ENCODE measurements around the gene TACR2.

The TACR2 gene

GRCh38 chr10:69443354-69443753 is 26.6 kb upstream of the TACR2 start:
- H3K36me3 ChIP-seq (ENCODE audit: insufficient read depth, low read length), result no peaks in the 10 kb centered on the region
- no peak overlapping the region for H3K9ac ChIP-seq (ENCODE audit: low read depth, low read length)
- no peaks in the 10 kb centered on the region for H3K4me1 ChIP-seq (ENCODE audit: insufficient read depth, low read length)
- no peak overlapping the region for H2AFZ ChIP-seq (ENCODE audit: low read depth, low read length)
- H4K20me1 ChIP-seq (ENCODE audit: insufficient read depth, low read length), result no peaks in the 10 kb centered on the region
- H3K27me3 ChIP-seq (ENCODE audit: insufficient read depth, low read length, poor library complexity), result peaks cover 6% of the 10 kb centered on the region
- no peak overlapping the region for H3K27ac ChIP-seq (ENCODE audit: low read length)
- no peak for DNase-seq
- ATAC-seq (ENCODE audit: insufficient read depth, low read depth), result no peak
- no peaks in the 10 kb centered on the region for H3K9me3 ChIP-seq (ENCODE audit: insufficient read depth, low read length, severe bottlenecking)
- TF ChIP-seq, protein P1, sequence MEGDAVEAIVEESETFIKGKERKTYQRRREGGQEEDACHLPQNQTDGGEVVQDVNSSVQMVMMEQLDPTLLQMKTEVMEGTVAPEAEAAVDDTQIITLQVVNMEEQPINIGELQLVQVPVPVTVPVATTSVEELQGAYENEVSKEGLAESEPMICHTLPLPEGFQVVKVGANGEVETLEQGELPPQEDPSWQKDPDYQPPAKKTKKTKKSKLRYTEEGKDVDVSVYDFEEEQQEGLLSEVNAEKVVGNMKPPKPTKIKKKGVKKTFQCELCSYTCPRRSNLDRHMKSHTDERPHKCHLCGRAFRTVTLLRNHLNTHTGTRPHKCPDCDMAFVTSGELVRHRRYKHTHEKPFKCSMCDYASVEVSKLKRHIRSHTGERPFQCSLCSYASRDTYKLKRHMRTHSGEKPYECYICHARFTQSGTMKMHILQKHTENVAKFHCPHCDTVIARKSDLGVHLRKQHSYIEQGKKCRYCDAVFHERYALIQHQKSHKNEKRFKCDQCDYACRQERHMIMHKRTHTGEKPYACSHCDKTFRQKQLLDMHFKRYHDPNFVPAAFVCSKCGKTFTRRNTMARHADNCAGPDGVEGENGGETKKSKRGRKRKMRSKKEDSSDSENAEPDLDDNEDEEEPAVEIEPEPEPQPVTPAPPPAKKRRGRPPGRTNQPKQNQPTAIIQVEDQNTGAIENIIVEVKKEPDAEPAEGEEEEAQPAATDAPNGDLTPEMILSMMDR (IDR thresholded peaks at IDR 0.05; ENCODE audit: borderline replicate concordance, extremely low read depth, low read length, poor library complexity, severe bottlenecking), result no peak
- no peak for TF ChIP-seq EZH2 (IDR thresholded peaks at IDR 0.05; ENCODE audit: borderline replicate concordance, low read depth, low read length, severe bottlenecking)
- H3K79me2 ChIP-seq (ENCODE audit: insufficient read depth, low read length), result no peaks in the 10 kb centered on the region
- no peak overlapping the region for H3K4me2 ChIP-seq (ENCODE audit: insufficient read depth, low read length)
- H3K4me3 ChIP-seq (ENCODE audit: low read depth in 1 of 2, low read length in 2 of 2), result no peak overlapping the region

DNA sequence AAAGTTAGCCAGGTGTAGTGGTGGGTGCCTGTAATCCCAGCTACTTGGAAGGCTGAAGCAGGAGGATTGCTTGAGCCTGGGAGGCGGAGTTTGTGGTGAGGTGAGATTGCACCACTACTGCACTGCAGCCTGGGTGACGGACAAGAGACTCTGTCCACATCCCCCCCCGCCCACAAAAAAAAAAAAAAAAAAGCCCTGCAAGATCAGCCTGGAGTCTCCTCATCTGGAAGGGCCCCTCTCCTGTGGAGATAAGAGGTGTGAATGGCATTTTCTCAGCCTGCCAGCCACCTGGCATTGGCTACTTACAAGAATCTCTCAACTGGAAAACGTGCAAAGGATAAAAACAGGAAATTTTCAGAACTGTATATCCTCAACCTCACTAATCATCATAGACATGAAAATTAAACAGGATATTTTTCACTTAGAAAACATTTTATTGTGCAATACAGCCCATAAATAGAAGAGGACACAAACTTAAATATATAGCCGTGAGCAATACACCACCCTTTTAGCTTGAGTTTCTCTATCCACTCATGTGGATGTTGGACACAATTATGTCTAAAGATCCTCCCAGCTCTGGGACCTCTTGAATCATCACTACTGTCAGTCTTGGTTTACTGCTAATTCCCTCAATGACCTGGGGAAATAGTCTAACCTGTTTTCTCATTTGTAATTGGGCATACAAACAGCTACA is 23.2 kb upstream of the TACR2 start:
- no peak for ATAC-seq (ENCODE audit: insufficient read depth, low read depth)
- TF ChIP-seq, protein P1 (IDR thresholded peaks at IDR 0.05; ENCODE audit: borderline replicate concordance, extremely low read depth, low read length, poor library complexity, severe bottlenecking), result no peak
- TF ChIP-seq EZH2 (IDR thresholded peaks at IDR 0.05; ENCODE audit: borderline replicate concordance, low read depth, low read length, severe bottlenecking), result no peak

GRCh38 chr10:69439350-69439739 is 22.6 kb upstream of the TACR2 start:
- no peak for ATAC-seq (ENCODE audit: insufficient read depth, low read depth)
- no peak overlapping the region for H3K4me3 ChIP-seq (ENCODE audit: low read depth in 1 of 2, low read length in 2 of 2)

More for the DNA sequence above, 23.2 kb upstream of the TACR2 start:
- no peak overlapping the region for H3K9ac ChIP-seq (ENCODE audit: low read depth, low read length)
- no peaks in the 10 kb centered on the region for H3K4me1 ChIP-seq (ENCODE audit: insufficient read depth, low read length)
- no peaks in the 10 kb centered on the region for H3K36me3 ChIP-seq (ENCODE audit: insufficient read depth, low read length)
- H3K4me3 ChIP-seq (ENCODE audit: low read depth in 1 of 2, low read length in 2 of 2), result no peak overlapping the region
- H3K27ac ChIP-seq (ENCODE audit: low read length), result no peak overlapping the region
- no peaks in the 10 kb centered on the region for H3K9me3 ChIP-seq (ENCODE audit: insufficient read depth, low read length, severe bottlenecking)
- no peaks in the 10 kb centered on the region for H3K79me2 ChIP-seq (ENCODE audit: insufficient read depth, low read length)
- H4K20me1 ChIP-seq (ENCODE audit: insufficient read depth, low read length), result no peaks in the 10 kb centered on the region
- no peak for DNase-seq
- H3K4me2 ChIP-seq (ENCODE audit: insufficient read depth, low read length), result no peak overlapping the region
- H3K27me3 ChIP-seq (ENCODE audit: insufficient read depth, low read length, poor library complexity), result peaks cover 3% of the 10 kb centered on the region
- H2AFZ ChIP-seq (ENCODE audit: low read depth, low read length), result no peak overlapping the region

More at GRCh38 chr10:69439350-69439739, 22.6 kb upstream of the TACR2 start:
- Histone ChIP-seq H4K20me1 (ENCODE audit: insufficient read depth, low read length) (no peaks in the 10 kb centered on the region), H3K36me3 (ENCODE audit: insufficient read depth, low read length) (no peaks in the 10 kb centered on the region), H3K27ac (ENCODE audit: low read length) (no peak overlapping the region), H3K9ac (ENCODE audit: low read depth, low read length) (no peak overlapping the region), H3K79me2 (ENCODE audit: insufficient read depth, low read length) (no peaks in the 10 kb centered on the region), H3K9me3 (ENCODE audit: insufficient read depth, low read length, severe bottlenecking) (no peaks in the 10 kb centered on the region), H3K27me3 (ENCODE audit: insufficient read depth, low read length, poor library complexity) (peaks cover 3% of the 10 kb centered on the region), H3K4me1 (ENCODE audit: insufficient read depth, low read length) (no peaks in the 10 kb centered on the region), H2AFZ (ENCODE audit: low read depth, low read length) (no peak overlapping the region), H3K4me2 (ENCODE audit: insufficient read depth, low read length) (no peak overlapping the region)
- no peak for DNase-seq
- TF ChIP-seq, protein P1 (IDR thresholded peaks at IDR 0.05; ENCODE audit: borderline replicate concordance, extremely low read depth, low read length, poor library complexity, severe bottlenecking), result no peak
- no peak for TF ChIP-seq EZH2 (IDR thresholded peaks at IDR 0.05; ENCODE audit: borderline replicate concordance, low read depth, low read length, severe bottlenecking)

Data from DND-41 (cell line).